Motor neuron (in vitro differentiated cells): ENCODE data around the gene UBL3. TPM values are rescaled to one million over a fixed set of nuclear protein-coding genes. Genes with fewer than 3 reads are reported as not detected.

Experiments used
- ATAC-seq, 8 experiments: fragments of 200-7000 bp; cut with Tn5 transposase; replicated peaks in 6 of 8; 2 replicates each; pipeline ENCODE4 v1.8.0; 2021; ENCODE audit warnings: mild to moderate bottlenecking in 8 of 8, moderate library complexity in 8 of 8
- H3K27ac ChIP-seq, 2 donors: fragments of 250-450 bp; sonication (Bioruptor Pico); 2 replicates each; pipeline ENCODE4 v1.9.0; 2021; ENCODE audit warnings: antibody characterized with exemption in 2 of 2, mild to moderate bottlenecking in 2 of 2, moderate library complexity in 1 of 2
- H3K4me1 ChIP-seq, 2 donors: fragments of 250-450 bp; sonication (Bioruptor Pico); replicated peaks in 1 of 2; 2 replicates each; pipeline ENCODE4 v1.6.1; 2021; ENCODE audit warnings: antibody characterized with exemption in 2 of 2, mild to moderate bottlenecking in 2 of 2, moderate library complexity in 1 of 2
- H3K4me3 ChIP-seq, 5 donors: fragments of 250-450 bp; sonication (Bioruptor Pico); 2 replicates each; pipeline ENCODE4 v1.9.0; 2021; ENCODE audit warnings: antibody characterized with exemption in 5 of 5, mild to moderate bottlenecking in 5 of 5, moderate library complexity in 4 of 5
- WGBS, 10 experiments: fragments of 450-650 bp; shearing (Covaris generic); methylation state at CpG; one replicate each; pipeline ENCODE4 v1.0.0; 2022; 5-methylcytosine and 5-hydroxymethylcytosine counted together
- in situ Hi-C, 9 experiments: fragments of 400-800 bp; cut with MboI; loops; one replicate each; pipeline ENCODE4 v1.15.0; 2021; ENCODE audit warnings: low sequenced_read_pairs in 9 of 9, low pct_unique_long_range_greater_than_20kb in 2 of 9; ENCODE audit not compliant: unreplicated experiment in 9 of 9
- total RNA-seq, 8 experiments: library from RNA; unstranded; fragments of 300-600 nt; gene quantifications; 2 replicates each; pipeline versions ENCODE4 v1.2.3 to v1.2.4, GENCODE V29; 2022

UBL3 gene
- total RNA-seq, result 10 to 100 TPM; 11.6 to 39.0 (median 23.2) TPM

GRCh38 chr13:29850213-29850898, at the start of gene UBL3:
TSS of gene UBL3 (minus strand) at chr13:29850617. CDS start at chr13:29849538, 1,079 bp downstream.
- peak within 1 kb of the TSS; percentile 94 to 97 for H3K27ac ChIP-seq
- WGBS, 10 experiments, result 0% methylated on average over 2 of the region's 64 CpGs; no CpG with 5 or more reads in 8 of the 10 experiments
- in situ Hi-C loops, result no loop called here
- H3K4me3 ChIP-seq, result peak within 1 kb of the TSS; percentile 57 to 97 (median 87)
- peak; percentile 82 to 91 (median 88) for ATAC-seq
- peaks cover 0 to 7% of the 10 kb centered on the region in 2 donors for H3K4me1 ChIP-seq

- Histone ChIP-seq H3K27ac (no peak overlapping the region), H3K4me3 (no peak overlapping the region), H3K4me1 (peaks cover 6 to 15% of the 10 kb centered on the region in 2 donors)
- 71 to 100% (median 83%) methylated on average over 1 to 4 of the region's 4 CpGs; no CpG with 5 or more reads in 1 of the 10 experiments for WGBS, 10 experiments
- no peak for ATAC-seq
- in situ Hi-C loops, result no loop called here
These were observed 46.7 kb upstream of the UBL3 start for GRCh38 chr13:29897102-29897501.

- Histone ChIP-seq H3K4me3 (no peak overlapping the region), H3K4me1 (peaks cover 16 to 28% of the 10 kb centered on the region in 2 donors), H3K27ac (no peak overlapping the region)
- ATAC-seq, result no peak
- in situ Hi-C loops, result no loop called here
These were observed 43.0 kb upstream of the UBL3 start for GRCh38 chr13:29893438-29893837.

GRCh38 chr13:29892151-29892550, 41.7 kb upstream of the UBL3 start:
- no peak overlapping the region for H3K4me3 ChIP-seq
- 0 to 100% (median 72%) methylated on average over 1 to 8 of the region's 10 CpGs; no CpG with 5 or more reads in 1 of the 10 experiments for WGBS, 10 experiments
- ATAC-seq, result peak in 5 of 8 experiments; percentile 94 to 97 (median 95)
- peak overlapping the region; percentile 2 to 45 for H3K27ac ChIP-seq
- in situ Hi-C loops, result no loop called here
- peaks cover 29 to 41% of the 10 kb centered on the region in 2 donors for H3K4me1 ChIP-seq

- Histone ChIP-seq H3K27ac (peak overlapping the region in 1 of 2 donors; percentile 53), H3K4me3 (no peak overlapping the region), H3K4me1 (peaks cover 51 to 60% of the 10 kb centered on the region in 2 donors)
- WGBS, 10 experiments, result 53 to 100% (median 62%) methylated on average over 3 of the region's 3 CpGs; no CpG with 5 or more reads in 6 of the 10 experiments
- no peak for ATAC-seq
- in situ Hi-C loops, result no loop called here
These were observed 38.7 kb upstream of the UBL3 start for GRCh38 chr13:29889111-29889510.

GRCh38 chr13:29888306-29888705, 37.9 kb upstream of the UBL3 start:
- peaks cover 54 to 57% of the 10 kb centered on the region in 2 donors for H3K4me1 ChIP-seq
- in situ Hi-C loops, result no loop called here
- no peak for ATAC-seq
- H3K4me3 ChIP-seq, result no peak overlapping the region
- no peak overlapping the region for H3K27ac ChIP-seq
- WGBS, 10 experiments, result 40 to 100% (median 81%) methylated on average over 1 to 4 of the region's 4 CpGs; no CpG with 5 or more reads in 4 of the 10 experiments

GRCh38 chr13:29887686-29888085, 37.3 kb upstream of the UBL3 start:
- 40 to 88% (median 64%) methylated on average over 1 to 5 of the region's 5 CpGs; no CpG with 5 or more reads in 4 of the 10 experiments for WGBS, 10 experiments
- no peak overlapping the region for H3K27ac ChIP-seq
- H3K4me3 ChIP-seq, result no peak overlapping the region
- no peak for ATAC-seq
- in situ Hi-C loops, result no loop called here
- H3K4me1 ChIP-seq, result peaks cover 53 to 54% of the 10 kb centered on the region in 2 donors

GRCh38 chr13:29887030-29887557, 36.7 kb upstream of the UBL3 start:
- in situ Hi-C loops, result no loop called here
- WGBS, 10 experiments, result 73 to 93% (median 86%) methylated on average over 1 to 3 of the region's 5 CpGs; no CpG with 5 or more reads in 5 of the 10 experiments
- ATAC-seq, result no peak
- Histone ChIP-seq H3K4me3 (no peak overlapping the region), H3K4me1 (peaks cover 48% of the 10 kb centered on the region in 2 donors), H3K27ac (no peak overlapping the region)

- ATAC-seq, result no peak
- no peak overlapping the region for H3K27ac ChIP-seq
- 60 to 100% (median 84%) methylated on average over 1 to 7 of the region's 8 CpGs; no CpG with 5 or more reads in 4 of the 10 experiments for WGBS, 10 experiments
- H3K4me3 ChIP-seq, result no peak overlapping the region
- in situ Hi-C loops, result no loop called here
- peaks cover 44% of the 10 kb centered on the region in 2 donors for H3K4me1 ChIP-seq
These were observed 36.0 kb upstream of the UBL3 start for GRCh38 chr13:29886446-29886845.

- WGBS, 10 experiments, result 83 to 100% (median 100%) methylated on average over 1 of the region's 1 CpG; no CpG with 5 or more reads in 3 of the 10 experiments
- H3K4me3 ChIP-seq, result no peak overlapping the region
- in situ Hi-C loops, result no loop called here
- H3K27ac ChIP-seq, result peak overlapping the region in 1 of 2 donors; percentile 84
- peaks cover 44% of the 10 kb centered on the region in 2 donors for H3K4me1 ChIP-seq
- ATAC-seq, result peak in 3 of 8 experiments; percentile 65 to 80 (median 78)
These were observed 35.6 kb upstream of the UBL3 start for GRCh38 chr13:29885989-29886388.

GRCh38 chr13:29884671-29885430, 34.4 kb upstream of the UBL3 start:
- Histone ChIP-seq H3K4me1 (peaks cover 44% of the 10 kb centered on the region in 2 donors), H3K4me3 (no peak overlapping the region), H3K27ac (peak overlapping the region; percentile 77 to 84)
- in situ Hi-C loops, result no loop called here
- peak; percentile 41 to 94 (median 90) for ATAC-seq
- 10 to 86% (median 32%) methylated on average over 2 to 7 of the region's 7 CpGs for WGBS, 10 experiments

- peaks cover 40 to 43% of the 10 kb centered on the region in 2 donors for H3K4me1 ChIP-seq
- ATAC-seq, result no peak
- H3K4me3 ChIP-seq, result no peak overlapping the region
- 54 to 96% (median 89%) methylated on average over 1 to 6 of the region's 6 CpGs; no CpG with 5 or more reads in 1 of the 10 experiments for WGBS, 10 experiments
- in situ Hi-C loops, result no loop called here
- peak overlapping the region in 1 of 2 donors; percentile 84 for H3K27ac ChIP-seq
These were observed 33.6 kb upstream of the UBL3 start for GRCh38 chr13:29883941-29884518.
